Measurements from ENCODE around the gene RPLP2.

The RPLP2 gene

DNA sequence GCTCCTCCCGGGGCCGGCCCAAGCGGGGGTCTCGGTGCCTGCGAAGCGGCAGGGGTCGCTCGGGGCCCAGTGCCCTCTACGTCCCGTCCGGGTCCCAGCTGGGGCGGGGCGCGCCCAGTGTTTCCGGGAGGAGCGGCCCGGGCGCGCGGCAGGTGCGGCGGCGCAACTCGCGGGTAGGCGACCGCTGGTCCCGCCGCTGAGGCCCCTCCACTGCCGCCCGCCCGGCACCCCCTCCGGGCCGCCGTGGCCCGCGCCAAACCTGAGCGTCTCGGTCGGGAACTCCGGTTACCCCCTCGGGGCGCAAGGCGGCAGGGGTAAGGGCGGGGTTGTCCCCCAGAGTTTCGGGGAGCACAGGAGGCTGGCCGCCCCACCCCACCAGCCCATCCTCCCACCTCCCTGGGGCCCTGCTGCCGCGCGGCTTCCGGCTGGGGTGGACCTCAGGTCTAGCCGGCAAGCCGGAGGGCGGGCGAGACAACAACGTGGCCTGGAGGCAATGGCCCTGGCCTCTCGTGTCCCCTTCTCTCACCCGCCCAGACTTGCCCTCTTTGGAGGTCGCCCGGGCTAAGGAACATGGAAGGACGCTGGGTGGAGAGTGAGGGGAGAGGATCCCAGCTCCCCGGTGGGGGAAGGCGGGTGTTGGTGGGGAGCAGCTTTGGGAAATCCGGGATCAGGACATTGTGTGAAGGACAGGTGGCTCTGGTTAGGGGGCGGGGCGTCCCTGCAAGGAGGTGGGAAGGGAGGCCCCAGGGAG, 17.6 kb downstream of the RPLP2 start:
- no peaks in the 10 kb centered on the region for H3K79me2 ChIP-seq (ENCODE audit: low read length)
- DNase-seq, result peak; percentile 60
- H3F3A ChIP-seq (ENCODE audit: insufficient read depth, low read length), result peaks cover 8% of the 10 kb centered on the region
- peak overlapping the region; percentile 85 for H2AFZ ChIP-seq (ENCODE audit: low read length)
- no peaks in the 10 kb centered on the region for H4K20me1 ChIP-seq (ENCODE audit: insufficient read depth, low read length)
- TF ChIP-seq, protein P1, sequence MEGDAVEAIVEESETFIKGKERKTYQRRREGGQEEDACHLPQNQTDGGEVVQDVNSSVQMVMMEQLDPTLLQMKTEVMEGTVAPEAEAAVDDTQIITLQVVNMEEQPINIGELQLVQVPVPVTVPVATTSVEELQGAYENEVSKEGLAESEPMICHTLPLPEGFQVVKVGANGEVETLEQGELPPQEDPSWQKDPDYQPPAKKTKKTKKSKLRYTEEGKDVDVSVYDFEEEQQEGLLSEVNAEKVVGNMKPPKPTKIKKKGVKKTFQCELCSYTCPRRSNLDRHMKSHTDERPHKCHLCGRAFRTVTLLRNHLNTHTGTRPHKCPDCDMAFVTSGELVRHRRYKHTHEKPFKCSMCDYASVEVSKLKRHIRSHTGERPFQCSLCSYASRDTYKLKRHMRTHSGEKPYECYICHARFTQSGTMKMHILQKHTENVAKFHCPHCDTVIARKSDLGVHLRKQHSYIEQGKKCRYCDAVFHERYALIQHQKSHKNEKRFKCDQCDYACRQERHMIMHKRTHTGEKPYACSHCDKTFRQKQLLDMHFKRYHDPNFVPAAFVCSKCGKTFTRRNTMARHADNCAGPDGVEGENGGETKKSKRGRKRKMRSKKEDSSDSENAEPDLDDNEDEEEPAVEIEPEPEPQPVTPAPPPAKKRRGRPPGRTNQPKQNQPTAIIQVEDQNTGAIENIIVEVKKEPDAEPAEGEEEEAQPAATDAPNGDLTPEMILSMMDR (IDR thresholded peaks at IDR 0.05; ENCODE audit: low read length), result no peak
- no peak for TF ChIP-seq EZH2phosphoT487 (IDR thresholded peaks at IDR 0.05; ENCODE audit: low read length)
- no peak for TF ChIP-seq EZH2 (optimal IDR thresholded peaks at IDR 0.05; ENCODE audit: low read depth, low read length)
- H3K27ac ChIP-seq (ENCODE audit: low read length), result peak overlapping the region; percentile 53; the same call in 1 of the 2 replicates
- H3K4me1 ChIP-seq (ENCODE audit: low read length), result peaks cover 21% of the 10 kb centered on the region
- H3K4me2 ChIP-seq (ENCODE audit: low read depth, low read length), result peak overlapping the region; percentile 94
- peaks cover 15% of the 10 kb centered on the region for H3K27me3 ChIP-seq (replicated peaks; ENCODE audit: insufficient read depth, low read length)
- H3K9me2 ChIP-seq (replicated peaks; ENCODE audit: insufficient read depth, low read length), result no peaks in the 10 kb centered on the region
- H3K9ac ChIP-seq (ENCODE audit: low read length), result peak overlapping the region; percentile 57
- no peaks in the 10 kb centered on the region for H3K9me3 ChIP-seq (replicated peaks; ENCODE audit: insufficient read depth, low read length)
- H3K36me3 ChIP-seq (replicated peaks; ENCODE audit: insufficient read depth, low read length), result no peaks in the 10 kb centered on the region
- peak overlapping the region; percentile 66 for H3K4me3 ChIP-seq (ENCODE audit: low read length)

DNA sequence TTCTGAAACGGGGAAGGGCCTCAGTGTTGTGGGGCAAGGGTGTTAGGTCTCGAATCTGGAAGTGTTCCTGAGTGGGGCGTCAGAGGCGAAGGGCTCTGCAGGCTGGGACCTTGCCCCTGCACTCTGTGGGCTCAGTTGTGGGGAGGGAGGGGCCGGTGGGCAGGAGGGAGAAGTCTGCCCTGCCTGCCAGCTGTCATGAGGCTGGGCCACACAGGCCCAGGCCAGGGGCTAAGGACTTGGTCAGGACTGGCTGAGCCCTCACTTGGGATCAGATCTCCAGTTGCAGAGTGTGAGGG, 18.1 kb downstream of the RPLP2 start, which contains the start of gene CRACR2B:
Gene CRACR2B (plus strand): TSS at position 23 of the 296 bp plus-strand sequence. CDS start 689 bp downstream, outside the sequence.
- peak within 1 kb of the TSS; percentile 66 for H3K4me3 ChIP-seq (ENCODE audit: low read length)
- peaks cover 15% of the 10 kb centered on the region for H3K27me3 ChIP-seq (replicated peaks; ENCODE audit: insufficient read depth, low read length)
- no peaks in the 10 kb centered on the region for H3K79me2 ChIP-seq (ENCODE audit: low read length)
- H3K27ac ChIP-seq (ENCODE audit: low read length), result peak within 1 kb of the TSS; percentile 53; the same call in 1 of the 2 replicates
- peak within 1 kb of the TSS; percentile 94 for H3K4me2 ChIP-seq (ENCODE audit: low read depth, low read length)
- H3K9me2 ChIP-seq (replicated peaks; ENCODE audit: insufficient read depth, low read length), result no peaks in the 10 kb centered on the region
- DNase-seq, result peak; percentile 48
- H2AFZ ChIP-seq (ENCODE audit: low read length), result peak within 1 kb of the TSS; percentile 85
- peaks cover 8% of the 10 kb centered on the region for H3F3A ChIP-seq (ENCODE audit: insufficient read depth, low read length)
- peak within 1 kb of the TSS; percentile 57 for H3K9ac ChIP-seq (ENCODE audit: low read length)
- TF ChIP-seq EZH2phosphoT487 (IDR thresholded peaks at IDR 0.05; ENCODE audit: low read length) (no peak), EZH2 (optimal IDR thresholded peaks at IDR 0.05; ENCODE audit: low read depth, low read length) (no peak)
- TF ChIP-seq, protein P1 (IDR thresholded peaks at IDR 0.05; ENCODE audit: low read length), result no peak
- no peaks in the 10 kb centered on the region for H4K20me1 ChIP-seq (ENCODE audit: insufficient read depth, low read length)
- H3K36me3 ChIP-seq (replicated peaks; ENCODE audit: insufficient read depth, low read length), result no peaks in the 10 kb centered on the region
- H3K9me3 ChIP-seq (replicated peaks; ENCODE audit: insufficient read depth, low read length), result no peaks in the 10 kb centered on the region
- peaks cover 21% of the 10 kb centered on the region for H3K4me1 ChIP-seq (ENCODE audit: low read length)

DNA sequence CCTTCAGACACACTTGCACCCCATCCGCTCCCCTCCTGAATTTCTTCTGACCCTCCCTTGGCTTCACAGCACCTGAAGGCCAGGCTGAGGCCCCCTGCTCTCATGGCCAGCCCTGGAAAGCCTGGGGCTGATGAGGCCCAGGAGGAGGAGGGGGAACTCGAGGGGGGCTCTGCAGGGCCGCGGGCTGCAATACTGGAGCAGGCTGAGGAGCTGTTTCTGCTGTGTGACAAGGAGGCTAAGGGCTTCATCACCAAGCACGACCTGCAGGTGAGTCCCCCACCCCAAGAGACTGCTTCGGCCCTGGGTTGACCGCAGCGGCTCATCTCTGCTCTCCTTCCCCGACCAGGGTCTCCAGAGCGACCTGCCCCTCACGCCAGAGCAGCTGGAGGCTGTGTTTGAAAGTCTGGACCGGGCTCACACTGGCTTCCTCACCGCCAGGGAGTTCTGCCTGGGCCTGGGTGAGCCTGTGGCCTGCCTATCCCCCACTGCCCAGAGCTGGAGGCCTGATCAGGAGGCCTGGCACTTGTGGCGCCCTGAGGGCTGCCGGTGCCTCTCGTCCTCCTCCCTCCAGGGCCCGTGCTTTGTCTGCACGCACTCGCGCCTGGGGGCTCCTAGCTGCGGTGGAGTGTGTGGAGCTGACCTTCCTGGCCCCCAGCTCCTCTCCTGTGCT, 18.9 kb downstream of the RPLP2 start:
- Histone ChIP-seq H3K9ac (ENCODE audit: low read length) (no peak overlapping the region), H3K79me2 (ENCODE audit: low read length) (peaks cover 4% of the 10 kb centered on the region), H3K27ac (ENCODE audit: low read length) (no peak overlapping the region), H3K9me3 (replicated peaks; ENCODE audit: insufficient read depth, low read length) (no peaks in the 10 kb centered on the region), H3K27me3 (replicated peaks; ENCODE audit: insufficient read depth, low read length) (peaks cover 15% of the 10 kb centered on the region), H3K4me2 (ENCODE audit: low read depth, low read length) (peak overlapping the region; percentile 85; the same call in 1 of the 2 replicates), H4K20me1 (ENCODE audit: insufficient read depth, low read length) (no peaks in the 10 kb centered on the region), H3F3A (ENCODE audit: insufficient read depth, low read length) (peaks cover 8% of the 10 kb centered on the region), H2AFZ (ENCODE audit: low read length) (no peak overlapping the region), H3K36me3 (replicated peaks; ENCODE audit: insufficient read depth, low read length) (no peaks in the 10 kb centered on the region), H3K9me2 (replicated peaks; ENCODE audit: insufficient read depth, low read length) (no peaks in the 10 kb centered on the region), H3K4me1 (ENCODE audit: low read length) (peaks cover 22% of the 10 kb centered on the region), H3K4me3 (ENCODE audit: low read length) (no peak overlapping the region)
- DNase-seq, result no peak
- TF ChIP-seq, protein P1 (IDR thresholded peaks at IDR 0.05; ENCODE audit: low read length), result no peak
- TF ChIP-seq EZH2phosphoT487 (IDR thresholded peaks at IDR 0.05; ENCODE audit: low read length), result no peak
- no peak for TF ChIP-seq EZH2 (optimal IDR thresholded peaks at IDR 0.05; ENCODE audit: low read depth, low read length)
